Measurements from ENCODE around the gene COX6B2. TPM values are rescaled to one million over a fixed set of nuclear protein-coding genes. Genes with fewer than 3 reads are reported as not detected.

Gene COX6B2
- total and polyA plus RNA-seq, 2 donors (not counting 3 experiments of a cell fraction or from before 2014, with no cell fraction given): not detected

DNA sequence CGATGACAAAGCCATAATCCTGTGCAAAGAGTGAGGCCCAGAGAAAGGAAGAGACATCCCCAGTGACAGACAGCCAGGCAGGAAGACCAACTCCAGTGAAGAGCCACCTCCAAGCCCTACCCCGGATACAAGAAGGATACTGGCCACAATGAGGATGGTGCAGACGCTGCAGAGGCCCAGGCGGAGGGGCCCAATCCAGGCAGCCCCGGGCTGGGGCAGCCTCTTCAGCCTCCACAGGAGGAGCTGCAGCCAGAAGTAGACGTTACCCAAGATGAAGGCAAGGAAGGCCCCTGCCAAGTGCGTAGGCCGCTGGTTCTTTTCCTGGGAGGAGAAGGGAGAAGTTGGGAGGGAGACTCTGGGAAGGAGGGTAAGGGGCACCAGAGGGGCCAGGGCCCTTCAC, 37.9 kb downstream of the COX6B2 start:
- no peak overlapping the region for H3K4me3 ChIP-seq (replicated peaks in 1 of 3; ENCODE audit: insufficient read depth in 1 of 3, low read depth in 1 of 3, low read length in 3 of 3)
- dilution Hi-C loops (cut with MboI; ENCODE audit: extremely low pct_ligation_motif_present, low sequenced_read_pairs) (no loop called here), intact Hi-C loops (cut with micrococcal nuclease) (no loop called here)
- BruUV-seq (replicated peaks): no TSS peak
- FAIRE-seq (no peak), DNase-seq (ENCODE audit: low read depth, low spot score) (no peak)
- no peaks in the 10 kb centered on the region for H3K27me3 ChIP-seq (ENCODE audit: control insufficient read depth in 2 of 2, insufficient read depth in 2 of 2, low read length in 2 of 2)
- ChIA-PET CTCF (interaction anchor here (2.1 kb wide), 1 partner anchor 15 kb away, joined by 8 read pairs; no protein-coding TSS in a partner anchor), POLR2A (no interaction called here)
- H3K9me3 ChIP-seq (replicated peaks; ENCODE audit: control insufficient read depth, insufficient read depth, low read length): no peaks in the 10 kb centered on the region
- no peak overlapping the region for H2AFZ ChIP-seq (ENCODE audit: low read depth, low read length)
- TF ChIP-seq MYC (IDR thresholded peaks at IDR 0.05; ENCODE audit: low read depth, low read length): no peak
- TF ChIP-seq POLR2A (IDR thresholded peaks at IDR 0.05; ENCODE audit: low read depth, low read length): no peak
- no peak for TF ChIP-seq JUN (IDR thresholded peaks at IDR 0.05; ENCODE audit: borderline replicate concordance, insufficient read depth, insufficient read length, low read depth)
- TF ChIP-seq, protein P1, sequence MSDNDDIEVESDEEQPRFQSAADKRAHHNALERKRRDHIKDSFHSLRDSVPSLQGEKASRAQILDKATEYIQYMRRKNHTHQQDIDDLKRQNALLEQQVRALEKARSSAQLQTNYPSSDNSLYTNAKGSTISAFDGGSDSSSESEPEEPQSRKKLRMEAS (IDR thresholded peaks at IDR 0.05; ENCODE audit: insufficient read depth, insufficient read length): no peak
- TF ChIP-seq FOS (IDR thresholded peaks at IDR 0.05; ENCODE audit: borderline replicate concordance, insufficient read depth, low read length): no peak
- TF ChIP-seq POLR2AphosphoS5 (IDR thresholded peaks at IDR 0.05; ENCODE audit: insufficient read depth, low read depth, low read length): no peak
- TF ChIP-seq CTCF (IDR thresholded peaks at IDR 0.05; ENCODE audit: extremely low read depth in 1 of 2, insufficient read depth in 1 of 2, low read depth in 1 of 2, low read length in 2 of 2): no peak
- TF ChIP-seq EZH2 (IDR thresholded peaks at IDR 0.05; ENCODE audit: borderline replicate concordance, low read depth, low read length, severe bottlenecking): no peak
- no peak for TF ChIP-seq GATA2 (IDR thresholded peaks at IDR 0.05; ENCODE audit: insufficient read depth, insufficient read length, low read depth, low read length)
- H3K4me2 ChIP-seq (ENCODE audit: insufficient read depth, low read length): no peak overlapping the region
- H3K36me3 ChIP-seq (ENCODE audit: control insufficient read depth in 2 of 2, extremely low read depth in 1 of 2, insufficient read depth in 2 of 2, low read length in 2 of 2): no peaks in the 10 kb centered on the region
- no peaks in the 10 kb centered on the region for H3K4me1 ChIP-seq (ENCODE audit: control insufficient read depth, extremely low read depth, insufficient read depth, low read length)
- H3K9me1 ChIP-seq (replicated peaks; ENCODE audit: control insufficient read depth, extremely low read depth, insufficient read depth, low read length): no peaks in the 10 kb centered on the region
- H3K27ac ChIP-seq (ENCODE audit: insufficient read depth, low read depth, low read length): no peak overlapping the region
- no peak overlapping the region for H3K9ac ChIP-seq (replicated peaks; ENCODE audit: extremely low read depth, insufficient read depth, low read length)
- no peaks in the 10 kb centered on the region for H4K20me1 ChIP-seq (replicated peaks; ENCODE audit: control insufficient read depth, extremely low read depth, insufficient read depth, low read length)
- H3K79me2 ChIP-seq (ENCODE audit: control insufficient read depth, insufficient read depth, low read length): no peaks in the 10 kb centered on the region
